H1 (cell line): ENCODE measurements around the gene FPGS. TPM values are rescaled to one million over a fixed set of nuclear protein-coding genes. Genes with fewer than 3 reads are reported as not detected.

Source experiments
- ATF3 ChIP-seq: IDR thresholded peaks from 2 replicates; pipeline ENCODE4 v1.6.1; 2011; ENCODE audit warnings: low read depth, mild to moderate bottlenecking, low read length; ENCODE audit not compliant: insufficient read depth
- BRCA1 ChIP-seq: IDR thresholded peaks from 2 replicates; pipeline ENCODE4 v1.6.1; 2012; ENCODE audit warnings: low read depth, low read length, improper control_type of control experiment
- CBX5 ChIP-seq: fragments of 300-800, 300-1000 bp; sonication (generic); IDR thresholded peaks from 2 replicates; pipeline ENCODE4 v1.7.1; 2016; ENCODE audit warnings: antibody characterized with exemption, low read length, low read depth
- CBX8 ChIP-seq: fragments of 300-800, 300-1000 bp; sonication (generic); IDR thresholded peaks from 2 replicates; pipeline ENCODE4 v1.7.1; 2016; ENCODE audit warnings: low read depth, low read length, borderline replicate concordance
- EZH2 ChIP-seq: fragments of 200-600 bp; sonication (generic); IDR thresholded peaks from 2 replicates; pipeline ENCODE4 v1.7.1; 2012; ENCODE audit warnings: low read depth, mild to moderate bottlenecking, moderate library complexity, low read length, inconsistent platforms; ENCODE audit not compliant: severe bottlenecking
- GTF2F1 ChIP-seq: IDR thresholded peaks from 2 replicates; pipeline ENCODE4 v1.6.1; 2012; ENCODE audit warnings: low read depth, low read length, improper control_type of control experiment, borderline replicate concordance
- HDAC2 ChIP-seq, 2 experiments: fragments of 300-600 bp in 1 of 2; sonication (generic) in 1 of 2; IDR thresholded peaks; 2 replicates each; pipeline ENCODE4 v1.6.1; 2011 to 2012; ENCODE audit warnings: low read depth in 2 of 2, low read length in 2 of 2, mild to moderate bottlenecking in 2 of 2, moderate library complexity in 2 of 2, borderline replicate concordance in 1 of 2, inconsistent platforms in 1 of 2
- JUN ChIP-seq: IDR thresholded peaks from 2 replicates; pipeline ENCODE4 v1.6.1; 2011; ENCODE audit warnings: low read depth, mild to moderate bottlenecking, improper control_type of control experiment, low read length
- KDM1A ChIP-seq: fragments of 200-600, 300-600 bp; sonication (generic); IDR thresholded peaks from 2 replicates; pipeline ENCODE4 v1.7.1; 2016; ENCODE audit warnings: mild to moderate bottlenecking, low read length, borderline replicate concordance
- NANOG ChIP-seq: IDR thresholded peaks from 2 replicates; pipeline ENCODE4 v1.6.1; 2011; ENCODE audit warnings: low read length, low read depth, mild to moderate bottlenecking, inconsistent platforms; ENCODE audit not compliant: insufficient read depth, poor library complexity, severe bottlenecking
- POLR2AphosphoS5 ChIP-seq: IDR thresholded peaks from 2 replicates; pipeline ENCODE4 v1.6.1; 2011; ENCODE audit warnings: low read depth, low read length
- RNF2 ChIP-seq: fragments of 200-900, 300-1000 bp; sonication (generic); IDR thresholded peaks from 2 replicates; pipeline ENCODE4 v1.7.1; 2016; ENCODE audit warnings: borderline replicate concordance, low read depth, mild to moderate bottlenecking, antibody characterized with exemption, low read length; ENCODE audit not compliant: poor library complexity, severe bottlenecking; ENCODE audit errors: missing control alignments
- TBP ChIP-seq: IDR thresholded peaks from 2 replicates; pipeline ENCODE4 v1.6.1; 2011; ENCODE audit warnings: low read depth, low read length, improper control_type of control experiment
- USF2 ChIP-seq: IDR thresholded peaks from 2 replicates; pipeline ENCODE4 v1.6.1; 2011; ENCODE audit warnings: low read length, improper control_type of control experiment
- polyA plus RNA-seq, 7 experiments: library from polyadenylated mRNA; depleted of rRNA in 3 of 7; stranded (reverse) in 5 of 7; unstranded in 2 of 7; fragments of >200 nt in 5 of 7; fragments of 200-250 nt in 2 of 7; gene quantifications; 1 replicate in 5 of 7; 2 replicates in 1 of 7; 4 replicates in 1 of 7; pipeline versions ENCODE4 v1.2.1 to v1.2.3, GENCODE V29; 2011 to 2013; ENCODE audit warnings: missing spikeins in 2 of 7, mixed read lengths in 2 of 7
- total RNA-seq: library from RNA; stranded (reverse); fragmentation: NEBNext Ultra II Directional; extraction: Animal tissue kit (Norgen Biotek cat#: 25700); gene quantifications from 2 replicates; pipeline ENCODE4 v1.2.1, GENCODE V29; 2021

Gene FPGS
- total and polyA plus RNA-seq, 2 of the 8 experiments (the other 6 are each of a cell fraction or from before 2014, with no cell fraction given) = 62.4 to 83.0 TPM

- TF ChIP-seq JUN (no peak), NANOG (peak; percentile 7), EZH2 (no peak), CBX8 (no peak), BRCA1 (no peak), POLR2AphosphoS5 (peak; percentile 60; the same call in 1 of the 2 replicates), TBP (peak; percentile 54), HDAC2 (IDR thresholded peaks at IDR 0.05; ENCODE audit: borderline replicate concordance in 1 of 2, low read depth in 2 of 2, low read length in 2 of 2) (peak; percentile 29 to 60; a peak in 1 of 4 replicates), ATF3 (no peak), USF2 (no peak; the same call in 1 of the 2 replicates), GTF2F1 (no peak), CBX5 (no peak), RNF2 (no peak), KDM1A (no peak)
Observed at GRCh38 chr9:127802576-127803443, at the start of gene FPGS (continued).
